VCaP (cell line): Measurements from ENCODE around the gene MLC1.

Experiments
- H3K27ac ChIP-seq: fragments of 450-650 bp; 2 replicates; pipeline ENCODE4 v1.5.1; 2017
- TF ChIP-seq, protein P1 (sequence below): fragments of 450-650 bp; conservative IDR thresholded peaks from 2 replicates; pipeline ENCODE4 v1.5.1; 2017; ENCODE audit warnings: mild to moderate bottlenecking, moderate library complexity

MLC1 gene

GRCh38 chr22:50081426-50082196 lies 3.6 kb downstream of the MLC1 start:
- TF ChIP-seq, protein P1, sequence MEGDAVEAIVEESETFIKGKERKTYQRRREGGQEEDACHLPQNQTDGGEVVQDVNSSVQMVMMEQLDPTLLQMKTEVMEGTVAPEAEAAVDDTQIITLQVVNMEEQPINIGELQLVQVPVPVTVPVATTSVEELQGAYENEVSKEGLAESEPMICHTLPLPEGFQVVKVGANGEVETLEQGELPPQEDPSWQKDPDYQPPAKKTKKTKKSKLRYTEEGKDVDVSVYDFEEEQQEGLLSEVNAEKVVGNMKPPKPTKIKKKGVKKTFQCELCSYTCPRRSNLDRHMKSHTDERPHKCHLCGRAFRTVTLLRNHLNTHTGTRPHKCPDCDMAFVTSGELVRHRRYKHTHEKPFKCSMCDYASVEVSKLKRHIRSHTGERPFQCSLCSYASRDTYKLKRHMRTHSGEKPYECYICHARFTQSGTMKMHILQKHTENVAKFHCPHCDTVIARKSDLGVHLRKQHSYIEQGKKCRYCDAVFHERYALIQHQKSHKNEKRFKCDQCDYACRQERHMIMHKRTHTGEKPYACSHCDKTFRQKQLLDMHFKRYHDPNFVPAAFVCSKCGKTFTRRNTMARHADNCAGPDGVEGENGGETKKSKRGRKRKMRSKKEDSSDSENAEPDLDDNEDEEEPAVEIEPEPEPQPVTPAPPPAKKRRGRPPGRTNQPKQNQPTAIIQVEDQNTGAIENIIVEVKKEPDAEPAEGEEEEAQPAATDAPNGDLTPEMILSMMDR: no peak
- no peak overlapping the region for H3K27ac ChIP-seq

DNA sequence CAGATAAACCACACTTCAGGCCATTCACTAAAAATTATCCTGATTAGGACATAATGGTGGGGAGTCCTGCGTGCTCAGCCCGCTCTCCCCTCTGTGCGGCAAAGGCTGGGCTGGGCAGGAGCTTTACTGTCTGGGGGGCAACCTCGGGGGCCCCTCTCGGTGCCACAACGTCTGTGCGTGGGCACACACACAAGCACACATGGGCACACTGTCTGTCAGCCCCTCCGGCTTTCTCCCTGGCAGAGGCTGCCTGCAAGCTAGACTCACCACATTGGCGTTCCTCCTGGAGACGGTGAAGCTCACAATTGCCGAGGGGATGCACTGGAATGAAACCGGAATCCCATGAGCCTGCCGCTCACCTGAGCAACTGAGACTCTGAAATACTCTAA lies 5.2 kb downstream of the MLC1 start:
- TF ChIP-seq, protein P1: no peak
- H3K27ac ChIP-seq: no peak overlapping the region

DNA sequence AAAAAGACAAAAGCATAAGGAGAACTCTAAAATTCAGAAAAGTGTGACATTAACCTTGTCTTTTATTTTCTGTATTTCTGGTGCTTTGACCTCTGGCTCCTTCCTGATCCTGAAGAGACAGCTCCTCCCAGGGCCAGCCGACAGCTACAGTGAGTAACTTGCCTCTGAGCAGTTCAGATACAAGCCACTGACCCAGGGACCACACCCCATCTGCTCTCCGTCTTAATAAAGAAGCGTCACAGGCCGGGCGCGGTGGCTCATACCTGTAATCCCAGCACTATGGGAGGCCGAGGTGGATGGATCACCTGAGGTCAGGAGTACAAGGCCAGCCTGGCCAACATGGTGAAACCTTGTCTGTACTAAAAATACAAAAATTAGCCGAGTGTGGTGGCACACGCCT lies 6.5 kb downstream of the MLC1 start:
- no peak overlapping the region for H3K27ac ChIP-seq
- TF ChIP-seq, protein P1: no peak

DNA sequence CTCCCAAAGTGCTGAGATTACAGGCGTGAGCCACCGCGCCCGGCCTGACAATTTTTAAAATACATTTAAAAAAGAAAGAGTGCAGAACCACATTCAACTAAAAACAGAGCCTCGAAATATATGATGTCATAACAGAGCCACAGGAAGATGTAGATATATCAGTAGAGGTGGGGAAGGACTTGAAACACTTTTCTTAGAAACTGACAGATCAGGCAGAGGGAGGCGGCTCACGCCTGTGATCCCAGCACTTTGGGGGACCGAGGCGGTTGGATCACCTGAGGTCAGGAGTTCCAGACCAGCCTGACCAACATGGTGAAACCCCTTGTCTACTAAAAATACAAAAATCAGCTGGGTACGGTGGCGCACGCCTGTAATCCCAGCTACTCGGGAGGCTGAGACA lies 7.0 kb downstream of the MLC1 start:
- TF ChIP-seq, protein P1: no peak
- no peak overlapping the region for H3K27ac ChIP-seq

DNA sequence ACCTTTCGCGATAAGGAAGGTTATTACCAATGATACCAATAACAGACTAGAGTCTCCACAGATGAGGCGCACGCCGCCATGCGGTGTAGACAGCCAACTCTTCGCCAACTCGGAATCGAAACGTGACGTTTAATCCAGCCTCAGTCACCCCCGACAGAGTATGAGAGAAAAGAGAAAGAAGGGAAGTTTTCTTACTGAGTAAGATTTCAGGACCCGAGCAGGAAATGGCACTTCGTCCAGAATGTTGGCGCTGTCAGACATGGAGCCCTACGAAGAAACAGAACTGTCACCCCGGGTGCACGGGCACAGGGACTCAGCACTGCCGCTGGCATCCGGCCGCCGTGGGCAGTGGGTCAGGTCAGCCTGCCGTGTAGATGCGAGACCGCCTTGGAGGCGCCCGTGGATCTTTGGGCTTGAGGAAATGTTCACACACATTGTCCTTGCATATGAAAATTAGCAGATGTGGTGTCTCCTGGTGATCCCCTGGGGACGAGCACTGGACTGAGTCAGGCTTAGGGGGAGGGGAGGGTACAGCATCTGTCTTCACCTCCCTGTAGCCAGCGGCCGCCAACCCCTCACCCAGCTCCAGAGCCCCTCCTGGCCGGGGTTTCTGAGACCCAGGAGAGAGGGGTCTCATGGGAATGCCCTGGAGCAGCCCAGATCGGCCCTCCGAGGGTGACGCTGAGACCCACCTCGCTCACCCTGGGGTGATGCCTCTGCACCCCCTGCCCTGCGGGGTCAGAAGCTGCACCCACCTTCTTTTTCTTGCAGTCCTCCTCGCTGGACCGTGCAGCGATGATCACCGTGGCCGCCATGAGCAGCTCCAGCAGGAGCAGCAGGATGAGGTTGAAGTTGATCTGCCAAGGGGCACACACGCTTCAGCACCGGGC lies 8.3 kb downstream of the MLC1 start:
- TF ChIP-seq, protein P1: no peak
- H3K27ac ChIP-seq: no peak overlapping the region

GRCh38 chr22:50074551-50075530 lies 10.4 kb downstream of the MLC1 start:
- TF ChIP-seq, protein P1: no peak
- H3K27ac ChIP-seq: no peak overlapping the region

DNA sequence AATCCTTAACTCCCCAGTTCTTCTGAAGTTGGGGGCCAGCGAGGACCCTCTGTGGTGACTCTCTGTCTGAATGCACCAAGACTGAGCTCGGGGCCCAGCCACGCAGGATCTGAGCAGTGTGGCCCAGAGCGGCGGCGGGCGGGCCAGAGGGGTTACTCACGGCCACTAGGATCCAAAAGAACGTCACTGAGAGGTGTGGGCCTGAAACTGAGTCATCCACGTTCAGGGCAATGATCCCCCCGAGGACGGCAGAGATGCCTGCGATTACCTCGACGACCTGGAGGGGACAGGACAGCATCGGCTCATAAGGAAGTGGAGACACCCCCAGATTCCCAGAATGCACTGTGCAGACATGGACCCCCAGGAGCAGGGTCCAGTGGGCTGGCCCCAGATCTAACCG lies 11.2 kb downstream of the MLC1 start:
- no peak overlapping the region for H3K27ac ChIP-seq
- TF ChIP-seq, protein P1: no peak
